Neural progenitor cell (in vitro differentiated cells): ENCODE measurements around the gene EXOC6B.

Experiments
- CTCF ChIP-seq: fragments of 200-600 bp; sonication (generic); IDR thresholded peaks from 2 replicates; pipeline ENCODE4 v1.5.1; 2017; ENCODE audit warnings: antibody characterized with exemption, mild to moderate bottlenecking
- EZH2 ChIP-seq: fragments of 200-600 bp; sonication (generic); IDR thresholded peaks from 2 replicates; pipeline ENCODE4 v1.6.1; 2017; ENCODE audit warnings: antibody characterized with exemption, mild to moderate bottlenecking, moderate library complexity
- EZH2phosphoT487 ChIP-seq: fragments of 200-600 bp; sonication (generic); IDR thresholded peaks from 2 replicates; pipeline ENCODE4 v1.6.1; 2017; ENCODE audit warnings: antibody characterized with exemption

GRCh38 chr2:72570413-72570812 lies 255.4 kb downstream of the EXOC6B start:
- TF ChIP-seq EZH2phosphoT487 (no peak), CTCF (no peak), EZH2 (no peak)
